GM23338 (cell line): ENCODE data around the gene THOP1. TPM values are rescaled to one million over a fixed set of nuclear protein-coding genes. Genes with fewer than 3 reads are reported as not detected.

Experiments
- ATAC-seq: fragments of 200-7000 bp; cut with Tn5 transposase; 3 replicates; pipeline ENCODE4 v1.9.1; 2020
- DNase-seq: peaks from one replicate; pipeline ENCODE4 v3.0.0-alpha.2; 2015; ENCODE audit warnings: low spot score
- H2AFZ ChIP-seq: fragments of 200-600 bp; sonication (generic); 2 replicates; pipeline ENCODE4 v1.8.0; 2016; ENCODE audit warnings: antibody characterized with exemption, mild to moderate bottlenecking, moderate library complexity
- H3F3A ChIP-seq: fragments of 200-600 bp; sonication (generic); replicated peaks from 2 replicates; pipeline ENCODE4 v1.8.0; 2017; ENCODE audit warnings: antibody characterized with exemption, mixed run types, low read depth
- H3K27ac ChIP-seq: fragments of 200-600 bp; sonication (generic); 2 replicates; pipeline ENCODE4 v1.6.1; 2016; ENCODE audit warnings: low read depth
- H3K27me3 ChIP-seq: fragments of 200-600 bp; sonication (generic); 2 replicates; pipeline ENCODE4 v1.8.0; 2016; ENCODE audit warnings: mild to moderate bottlenecking, mixed run types, moderate library complexity; ENCODE audit not compliant: insufficient read depth
- H3K36me3 ChIP-seq: fragments of 200-600 bp; sonication (generic); 2 replicates; pipeline ENCODE4 v1.8.0; 2016; ENCODE audit warnings: mild to moderate bottlenecking; ENCODE audit not compliant: insufficient read depth
- H3K4me1 ChIP-seq: fragments of 200-600 bp; sonication (generic); 2 replicates; pipeline ENCODE4 v1.8.0; 2016; ENCODE audit warnings: mild to moderate bottlenecking, moderate library complexity; ENCODE audit not compliant: insufficient read depth
- H3K4me2 ChIP-seq: fragments of 200-600 bp; sonication (generic); 2 replicates; pipeline ENCODE4 v1.7.1; 2017; ENCODE audit warnings: mixed run types
- H3K4me3 ChIP-seq: fragments of 200-600 bp; sonication (generic); 2 replicates; pipeline ENCODE4 v1.6.1; 2016; ENCODE audit warnings: mixed run types
- H3K79me2 ChIP-seq: fragments of 200-600 bp; sonication (generic); replicated peaks from 2 replicates; pipeline ENCODE4 v1.8.0; 2017; ENCODE audit warnings: mild to moderate bottlenecking; ENCODE audit not compliant: insufficient read depth
- H3K9me2 ChIP-seq: fragments of 200-600 bp; sonication (generic); 2 replicates; pipeline ENCODE4 v1.8.0; 2017; ENCODE audit not compliant: insufficient read depth
- H4K20me1 ChIP-seq: fragments of 200-600 bp; sonication (generic); replicated peaks from 2 replicates; pipeline ENCODE4 v1.8.0; 2017; ENCODE audit warnings: mild to moderate bottlenecking; ENCODE audit not compliant: insufficient read depth
- H3K27ac Mint-ChIP-seq: 2 replicates; pipeline ENCODE4 v1.8.0; 2020; ENCODE audit warnings: inconsistent platforms, mild to moderate bottlenecking, moderate library complexity, mixed read lengths
- H3K27me3 Mint-ChIP-seq: 3 replicates; pipeline ENCODE4 v1.8.0; 2022; ENCODE audit warnings: low read depth, mild to moderate bottlenecking, moderate library complexity, mixed read lengths, inconsistent platforms; ENCODE audit not compliant: insufficient read depth, poor library complexity
- H3K36me3 Mint-ChIP-seq: 3 replicates; pipeline ENCODE4 v1.8.0; 2021; ENCODE audit warnings: low read depth, mild to moderate bottlenecking, inconsistent platforms, moderate library complexity, mixed read lengths
- H3K4me1 Mint-ChIP-seq: 3 replicates; pipeline ENCODE4 v1.8.0; 2020; ENCODE audit warnings: mild to moderate bottlenecking, inconsistent platforms, mixed read lengths
- H3K4me3 Mint-ChIP-seq: 3 replicates; pipeline ENCODE4 v1.8.0; 2021; ENCODE audit warnings: moderate library complexity, mild to moderate bottlenecking, inconsistent platforms, mixed read lengths
- H3K9me3 Mint-ChIP-seq: 3 replicates; pipeline ENCODE4 v1.8.0; 2020; ENCODE audit warnings: moderate library complexity, mild to moderate bottlenecking, inconsistent platforms, mixed read lengths
- CREB1 ChIP-seq: fragments of 250-450 bp; sonication (Bioruptor Pico); IDR thresholded peaks from 2 replicates; pipeline ENCODE4 v1.5.0; 2020; ENCODE audit warnings: low read depth, mild to moderate bottlenecking, moderate library complexity
- ETS1 ChIP-seq: IDR thresholded peaks from 2 replicates; pipeline ENCODE4 v1.6.1; 2016; ENCODE audit warnings: antibody characterized with exemption
- EZH2 ChIP-seq: fragments of 200-600 bp; sonication (generic); IDR thresholded peaks from one replicate; pipeline ENCODE4 v1.8.0; 2017; ENCODE audit warnings: antibody characterized with exemption, mild to moderate bottlenecking, low read depth; ENCODE audit not compliant: unreplicated experiment
- EZH2phosphoT487 ChIP-seq: fragments of 200-600 bp; sonication (generic); IDR thresholded peaks from one replicate; pipeline ENCODE4 v1.8.1; 2018; ENCODE audit warnings: antibody characterized with exemption; ENCODE audit not compliant: unreplicated experiment
- JUNB ChIP-seq: IDR thresholded peaks from one replicate; pipeline ENCODE4 v1.6.1; 2016; ENCODE audit warnings: antibody characterized with exemption; ENCODE audit not compliant: unreplicated experiment
- NANOG ChIP-seq: IDR thresholded peaks from 2 replicates; pipeline ENCODE4 v1.6.1; 2016; ENCODE audit warnings: antibody characterized with exemption, borderline replicate concordance
- ZNF114 ChIP-seq: fragments of 250-450 bp; sonication (Bioruptor Pico); IDR thresholded peaks from 2 replicates; pipeline ENCODE4 v1.5.0; 2020; ENCODE audit warnings: mild to moderate bottlenecking, moderate library complexity
- ZNF331 ChIP-seq: fragments of 250-450 bp; sonication (Bioruptor Pico); IDR thresholded peaks from 2 replicates; pipeline ENCODE4 v1.5.0; 2020; ENCODE audit warnings: low read depth, mild to moderate bottlenecking, moderate library complexity
- ZNF462 ChIP-seq: fragments of 250-450 bp; sonication (Bioruptor Pico); IDR thresholded peaks from 2 replicates; pipeline ENCODE4 v1.5.0; 2020; ENCODE audit warnings: mild to moderate bottlenecking, moderate library complexity
- polyA plus RNA-seq: library from polyadenylated mRNA; unstranded; fragments of >200 nt; fragmentation: Nextera tagmentation; extraction: Ambion mirVana; gene quantifications from 2 replicates; pipeline ENCODE4 v1.2.1, GENCODE V29; 2016
- total RNA-seq: library from RNA; depleted of rRNA; stranded (reverse); fragments of >200 nt; shearing (Covaris generic); gene quantifications from 2 replicates; pipeline ENCODE4 v1.2.3, GENCODE V29; 2014

THOP1 gene
- total and polyA plus RNA-seq, 2 experiments from 2014 or later, result 110 to 229 TPM

- Histone ChIP-seq H3K27ac (no peak overlapping the region), H3K4me2 (no peak overlapping the region), H3K36me3 (no peaks in the 10 kb centered on the region; the same call in 1 of the 2 replicates), H3K79me2 (no peaks in the 10 kb centered on the region), H3K27me3 (no peaks in the 10 kb centered on the region), H3K9me2 (no peaks in the 10 kb centered on the region), H3K4me1 (no peaks in the 10 kb centered on the region), H4K20me1 (no peaks in the 10 kb centered on the region), H2AFZ (no peak overlapping the region), H3K4me3 (no peak overlapping the region), H3F3A (no peaks in the 10 kb centered on the region)
- H3K4me1 Mint-ChIP-seq, result no peaks in the 10 kb centered on the region
- no peak for TF ChIP-seq EZH2phosphoT487
- TF ChIP-seq ZNF114, result no peak
- no peak for TF ChIP-seq ETS1
- TF ChIP-seq EZH2, result no peak
- no peak for TF ChIP-seq NANOG
- no peak for TF ChIP-seq ZNF462 (CRISPR knock-in tag)
- TF ChIP-seq ZNF331, result no peak
- no peak for TF ChIP-seq CREB1
- TF ChIP-seq JUNB, result no peak
- peaks cover 5% of the 10 kb centered on the region; the same call in 2 of the 3 replicates for H3K36me3 Mint-ChIP-seq
- no peak for DNase-seq
- no peaks in the 10 kb centered on the region for H3K9me3 Mint-ChIP-seq
- ATAC-seq, result no peak
- no peak overlapping the region for H3K27ac Mint-ChIP-seq
- peaks cover 2% of the 10 kb centered on the region for H3K27me3 Mint-ChIP-seq
- H3K4me3 Mint-ChIP-seq, result no peak overlapping the region
Measured at GRCh38 chr19:2815191-2815614, 29.9 kb downstream of the THOP1 start.
